HG02970 (cell line): Measurements from ENCODE around the gene CHL1.

Experiments
- ATAC-seq: cut with Tn5 transposase; IDR thresholded peaks from one replicate; pipeline ENCODE4 v1.9.1; 2021; ENCODE audit warnings: mild to moderate bottlenecking, moderate library complexity, moderate number of reproducible peaks; ENCODE audit not compliant: unreplicated experiment, low FRiP score

CHL1 gene

DNA sequence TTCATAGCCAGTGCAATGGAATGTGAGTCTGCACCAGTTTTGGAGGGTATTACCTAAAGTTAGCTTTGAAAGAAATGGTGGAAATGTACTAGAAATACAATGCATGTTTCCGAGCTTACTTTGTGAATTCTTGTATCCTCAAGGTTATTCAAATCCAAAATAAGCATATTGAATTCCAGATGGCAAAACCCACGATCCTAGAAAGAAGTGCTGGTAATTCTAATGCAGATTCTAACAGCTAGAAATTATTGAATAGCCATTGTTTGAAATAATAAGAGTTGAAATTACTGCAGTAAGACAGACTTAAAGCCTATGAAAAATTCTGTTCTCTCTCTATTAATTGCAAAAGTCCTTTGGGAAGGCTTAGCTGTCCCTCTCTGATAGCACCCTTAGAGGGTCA, 258.4 kb downstream of the CHL1 start:
- no peak for ATAC-seq

DNA sequence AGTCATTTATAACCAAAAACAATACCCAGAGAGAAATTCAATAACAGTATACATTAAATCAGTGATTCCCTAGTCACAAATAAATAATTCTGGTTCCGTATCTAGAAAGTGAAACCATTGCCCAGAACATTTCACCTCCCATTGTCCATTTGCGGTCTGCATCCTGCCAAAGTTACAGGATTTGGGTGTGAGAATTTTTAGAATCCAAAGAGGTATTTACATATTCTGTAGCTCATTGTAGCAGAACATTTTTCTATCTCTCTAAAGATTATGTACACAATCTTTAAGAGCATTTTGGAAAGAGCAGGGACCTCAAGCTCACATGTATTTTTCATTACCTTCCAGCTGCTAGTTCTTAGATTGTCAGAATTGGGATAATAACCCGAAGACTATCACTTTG, 261.6 kb downstream of the CHL1 start:
- no peak for ATAC-seq

DNA sequence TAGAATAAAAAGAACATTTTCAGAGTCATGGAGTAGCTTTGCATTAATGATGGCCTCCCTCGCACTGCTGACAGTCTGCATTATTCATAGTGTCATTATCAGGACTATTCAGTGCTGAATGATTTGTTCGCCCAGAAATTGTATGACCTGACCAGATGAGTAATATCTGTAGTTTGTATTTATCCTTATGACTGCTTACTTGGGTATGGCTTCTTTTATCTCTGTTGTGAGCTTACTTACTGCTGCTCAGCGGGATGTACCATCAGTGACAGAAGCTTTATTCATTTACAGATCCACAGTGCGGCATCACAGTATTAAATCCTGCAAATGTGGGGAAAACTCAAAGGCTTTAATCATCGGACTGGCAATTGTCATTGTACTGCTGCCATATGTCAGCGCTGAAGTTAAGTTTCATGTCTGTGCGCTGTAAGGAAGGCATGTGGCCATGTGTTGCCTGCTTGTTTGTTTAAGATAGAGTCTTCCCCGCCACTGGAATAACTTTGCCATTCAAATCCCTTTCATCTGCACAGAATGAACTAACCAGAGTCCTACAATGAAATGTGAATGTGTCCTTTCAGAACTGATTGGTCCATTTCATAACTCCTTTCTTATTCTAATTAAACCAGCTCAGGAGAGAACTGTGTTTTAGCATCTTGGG, 262.2 kb downstream of the CHL1 start:
- no peak for ATAC-seq
